Mammary epithelial cell (primary cell): ENCODE data around the gene KRTAP19-3.

ENCODE experiments used
- EZH2 ChIP-seq: IDR thresholded peaks from 2 replicates; pipeline ENCODE4 v1.6.1; 2012; ENCODE audit warnings: low read length, inconsistent platforms, borderline replicate concordance
- TF ChIP-seq, protein P1 (sequence below), 2 donors: IDR thresholded peaks in 1 of 2; conservative IDR thresholded peaks in 1 of 2; 2 replicates each; pipeline ENCODE4 v1.5.1; 2011 to 2012; ENCODE audit warnings: inconsistent platforms in 2 of 2, low read length in 2 of 2, mild to moderate bottlenecking in 2 of 2, control low read depth in 1 of 2, low read depth in 1 of 2; ENCODE audit not compliant: insufficient read depth in 1 of 2; ENCODE audit errors: extremely low read depth in 1 of 2

- no peak for TF ChIP-seq EZH2
- TF ChIP-seq, protein P1, sequence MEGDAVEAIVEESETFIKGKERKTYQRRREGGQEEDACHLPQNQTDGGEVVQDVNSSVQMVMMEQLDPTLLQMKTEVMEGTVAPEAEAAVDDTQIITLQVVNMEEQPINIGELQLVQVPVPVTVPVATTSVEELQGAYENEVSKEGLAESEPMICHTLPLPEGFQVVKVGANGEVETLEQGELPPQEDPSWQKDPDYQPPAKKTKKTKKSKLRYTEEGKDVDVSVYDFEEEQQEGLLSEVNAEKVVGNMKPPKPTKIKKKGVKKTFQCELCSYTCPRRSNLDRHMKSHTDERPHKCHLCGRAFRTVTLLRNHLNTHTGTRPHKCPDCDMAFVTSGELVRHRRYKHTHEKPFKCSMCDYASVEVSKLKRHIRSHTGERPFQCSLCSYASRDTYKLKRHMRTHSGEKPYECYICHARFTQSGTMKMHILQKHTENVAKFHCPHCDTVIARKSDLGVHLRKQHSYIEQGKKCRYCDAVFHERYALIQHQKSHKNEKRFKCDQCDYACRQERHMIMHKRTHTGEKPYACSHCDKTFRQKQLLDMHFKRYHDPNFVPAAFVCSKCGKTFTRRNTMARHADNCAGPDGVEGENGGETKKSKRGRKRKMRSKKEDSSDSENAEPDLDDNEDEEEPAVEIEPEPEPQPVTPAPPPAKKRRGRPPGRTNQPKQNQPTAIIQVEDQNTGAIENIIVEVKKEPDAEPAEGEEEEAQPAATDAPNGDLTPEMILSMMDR (conservative IDR thresholded peaks at IDR 0.05 in 1 of 2, IDR thresholded peaks at IDR 0.05 in 1 of 2; ENCODE audit: extremely low read depth in 1 of 2, insufficient read depth in 1 of 2, low read depth in 1 of 2, low read length in 2 of 2), result no peak
These were observed 9.7 kb downstream of the KRTAP19-3 start for GRCh38 chr21:30482130-30482529.
